Measurements from ENCODE around the gene HES5.
"Not testable (repeated sequence)": the region's sequence is repeated elsewhere in the genome, so short reads cannot be mapped to it uniquely, and the experiment has no call there.

Gene HES5

DNA sequence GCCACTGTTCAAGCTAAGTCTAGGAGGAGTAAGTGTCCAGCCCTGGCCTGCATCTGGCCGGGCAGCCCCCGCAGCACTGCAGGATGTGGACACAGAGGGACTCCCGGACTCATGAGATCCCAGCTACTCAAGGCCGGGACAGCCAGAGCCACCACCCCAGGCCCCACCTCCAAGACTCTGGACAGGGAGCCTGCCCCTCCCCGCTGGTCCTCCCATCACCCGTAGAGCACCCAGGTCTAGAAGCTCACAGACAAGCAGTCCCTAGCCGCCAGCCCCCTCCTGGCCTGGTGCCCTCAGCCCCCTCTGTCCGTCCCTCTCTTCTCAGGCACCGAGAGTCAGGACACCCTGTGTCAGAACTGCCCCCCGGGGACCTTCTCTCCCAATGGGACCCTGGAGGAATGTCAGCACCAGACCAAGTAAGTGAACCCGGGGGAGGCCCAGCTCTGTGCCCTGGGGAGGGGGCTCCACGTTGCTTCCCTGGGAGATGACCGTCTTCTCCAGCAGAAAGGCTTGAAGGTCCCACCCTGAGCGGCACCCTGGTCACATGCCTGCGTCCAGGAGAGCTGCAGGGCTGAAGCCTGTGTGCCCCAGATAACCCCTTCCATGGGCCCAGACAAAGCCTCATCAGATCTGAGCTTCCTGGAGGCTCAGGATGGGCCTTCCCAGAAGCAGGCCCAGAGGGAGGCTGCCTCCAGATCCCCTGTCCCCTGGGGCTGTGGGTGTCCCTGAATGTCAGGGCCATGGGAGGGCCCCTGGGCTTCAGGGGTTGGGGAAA, 30.4 kb upstream of the HES5 start:
- DNase-seq (ENCODE audit: low read depth in 2 of 2), result no peak

DNA sequence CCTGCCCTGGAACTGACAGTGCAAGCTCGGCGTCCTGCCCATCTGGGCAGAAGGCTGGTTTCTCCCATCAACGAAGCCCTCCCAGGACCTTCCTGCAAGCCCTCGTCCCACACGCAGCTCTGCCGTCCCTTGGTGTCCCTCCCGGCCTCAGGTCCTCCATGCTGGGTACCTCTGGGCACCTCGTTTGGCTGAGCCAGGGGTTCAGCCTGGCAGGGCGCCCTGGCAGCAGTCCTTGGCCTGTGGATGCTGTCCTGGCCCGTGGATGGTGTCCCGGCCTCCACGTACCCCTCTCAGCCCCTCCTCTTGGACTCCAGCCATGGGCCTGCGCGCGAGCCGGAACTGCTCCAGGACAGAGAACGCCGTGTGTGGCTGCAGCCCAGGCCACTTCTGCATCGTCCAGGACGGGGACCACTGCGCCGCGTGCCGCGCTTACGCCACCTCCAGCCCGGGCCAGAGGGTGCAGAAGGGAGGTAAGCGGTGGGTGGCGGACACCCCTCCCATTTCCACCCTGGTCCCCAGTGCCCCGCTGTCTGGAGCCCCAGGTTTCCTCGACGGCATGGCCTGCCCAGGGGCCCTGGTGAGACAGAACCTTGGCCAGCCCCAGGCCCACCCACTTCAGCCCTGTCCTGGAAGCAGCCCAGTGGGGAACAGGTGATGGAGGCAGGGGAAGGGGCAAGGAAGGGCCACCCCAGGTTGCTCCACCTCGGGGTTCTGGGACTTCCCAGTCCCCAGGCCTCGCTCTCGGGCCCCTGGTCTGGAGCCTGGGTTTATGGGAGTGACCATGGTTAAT, 29.6 kb upstream of the HES5 start:
- DNase-seq (ENCODE audit: low read depth in 2 of 2), result no peak

DNA sequence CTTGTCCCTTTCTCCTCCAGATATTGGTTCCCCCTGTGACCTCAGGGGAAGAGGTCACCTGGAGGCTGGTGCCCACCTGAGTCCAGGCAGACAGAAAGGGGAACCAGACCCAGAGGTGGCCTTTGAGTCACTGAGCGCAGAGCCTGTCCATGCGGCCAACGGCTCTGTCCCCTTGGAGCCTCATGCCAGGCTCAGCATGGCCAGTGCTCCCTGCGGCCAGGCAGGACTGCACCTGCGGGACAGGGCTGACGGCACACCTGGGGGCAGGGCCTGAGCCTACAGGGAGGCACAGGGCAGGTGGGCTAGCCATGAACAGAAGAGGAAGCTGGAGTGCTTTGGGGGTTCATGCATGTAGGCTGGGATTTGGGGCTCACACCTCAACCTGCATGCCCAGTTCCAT, 28.8 kb upstream of the HES5 start:
- no peak for DNase-seq (ENCODE audit: low read depth in 2 of 2)

DNA sequence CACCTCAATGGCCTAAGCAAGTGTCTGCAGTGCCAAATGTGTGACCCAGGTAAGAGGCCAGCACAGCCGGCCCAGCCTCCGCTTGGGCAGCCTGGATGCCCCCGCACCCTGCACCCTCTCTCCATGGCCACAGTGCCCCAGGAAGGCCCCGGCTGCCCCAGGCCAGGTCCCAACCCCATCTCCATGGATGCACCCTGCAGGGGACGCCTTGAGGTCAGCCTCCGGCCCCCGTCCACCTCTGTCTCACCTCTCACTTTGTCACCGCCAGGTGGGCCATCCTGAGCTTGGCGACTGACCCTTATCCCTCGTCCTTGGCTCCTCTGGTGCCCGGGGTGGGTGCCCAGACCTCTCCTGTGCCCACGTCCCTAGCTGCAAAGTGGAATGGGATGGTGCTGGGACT, 28.4 kb upstream of the HES5 start:
- no peak for DNase-seq (ENCODE audit: low read depth in 2 of 2)

DNA sequence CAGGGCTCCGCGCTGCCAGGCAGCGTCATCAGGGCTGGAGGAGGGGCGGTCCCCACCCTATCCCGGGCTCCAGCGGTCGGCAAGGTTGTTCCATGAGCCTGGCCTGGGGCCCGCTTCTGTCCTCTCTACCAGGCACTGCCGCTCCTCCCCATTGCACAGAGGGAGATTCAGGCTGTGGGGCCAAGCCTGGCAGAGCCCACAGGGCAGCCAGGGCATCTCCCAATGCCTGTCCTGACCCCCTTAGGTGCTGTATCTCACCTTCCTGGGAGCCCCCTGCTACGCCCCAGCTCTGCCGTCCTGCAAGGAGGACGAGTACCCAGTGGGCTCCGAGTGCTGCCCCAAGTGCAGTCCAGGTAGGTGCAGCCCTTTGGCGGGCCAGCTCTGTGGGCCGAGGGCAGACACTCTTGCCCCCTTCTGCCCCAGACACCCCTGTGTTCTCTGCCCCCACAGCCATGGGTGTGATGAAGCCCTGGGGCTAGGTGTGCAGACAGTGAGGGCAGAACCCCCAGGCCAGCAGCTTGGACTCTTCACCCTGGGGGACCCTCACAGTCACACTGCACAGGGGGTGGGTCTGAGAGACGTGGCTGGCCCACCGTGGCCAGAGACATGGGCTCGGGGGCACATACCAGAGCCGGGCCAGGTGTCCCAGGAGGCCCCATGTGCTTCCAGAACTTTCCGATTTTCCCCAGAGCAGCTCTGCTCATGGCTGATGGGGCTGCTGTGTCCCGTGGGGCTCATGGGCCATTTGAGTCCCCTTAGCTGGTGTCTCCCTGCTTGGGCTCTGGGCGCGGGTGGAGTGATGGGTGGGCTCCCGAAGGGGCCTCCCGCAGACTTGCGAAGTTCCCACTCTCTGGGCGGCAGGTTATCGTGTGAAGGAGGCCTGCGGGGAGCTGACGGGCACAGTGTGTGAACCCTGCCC, 27.7 kb upstream of the HES5 start:
- DNase-seq (ENCODE audit: low read depth in 2 of 2), result no peak

DNA sequence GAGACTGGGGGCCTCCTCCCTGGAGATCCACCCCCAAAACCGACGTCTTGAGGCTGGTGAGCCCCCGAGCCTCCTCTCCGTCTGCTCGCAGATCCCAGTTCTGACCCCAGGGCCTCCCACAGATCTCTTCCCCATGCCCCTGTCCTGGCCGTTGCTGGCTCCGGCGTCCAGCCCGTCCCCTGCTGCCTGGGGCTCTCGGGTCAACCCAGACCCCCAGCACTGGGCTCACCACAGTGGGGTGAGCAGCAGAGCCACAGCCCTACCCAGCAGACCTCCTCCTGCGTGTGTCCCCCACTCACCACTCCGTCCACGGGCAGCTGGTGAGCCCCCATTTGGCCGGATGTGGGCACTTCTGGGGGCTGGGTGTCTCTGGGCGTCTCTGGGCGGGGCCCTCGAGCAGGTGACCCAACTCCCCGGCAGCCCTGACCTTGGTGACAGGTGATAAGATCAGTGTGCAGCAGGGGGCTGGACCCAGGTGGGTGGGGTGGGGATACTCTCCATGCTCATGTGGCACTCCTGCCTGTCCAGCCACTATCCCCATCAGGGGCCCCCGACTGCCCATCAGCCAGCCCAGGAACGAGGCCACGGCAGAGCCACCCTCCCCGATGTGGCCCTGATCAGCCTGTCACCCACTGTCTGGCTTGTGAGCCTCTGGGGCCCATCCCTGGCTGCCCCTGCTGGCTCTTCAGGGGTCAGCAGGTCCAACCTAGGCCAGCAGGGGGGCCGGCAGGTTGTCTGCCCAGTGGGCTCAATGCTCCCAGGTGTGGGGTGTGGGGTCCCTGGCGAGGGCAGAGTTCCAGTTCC, 26.8 kb upstream of the HES5 start:
- DNase-seq (ENCODE audit: low read depth in 2 of 2), result no peak

DNA sequence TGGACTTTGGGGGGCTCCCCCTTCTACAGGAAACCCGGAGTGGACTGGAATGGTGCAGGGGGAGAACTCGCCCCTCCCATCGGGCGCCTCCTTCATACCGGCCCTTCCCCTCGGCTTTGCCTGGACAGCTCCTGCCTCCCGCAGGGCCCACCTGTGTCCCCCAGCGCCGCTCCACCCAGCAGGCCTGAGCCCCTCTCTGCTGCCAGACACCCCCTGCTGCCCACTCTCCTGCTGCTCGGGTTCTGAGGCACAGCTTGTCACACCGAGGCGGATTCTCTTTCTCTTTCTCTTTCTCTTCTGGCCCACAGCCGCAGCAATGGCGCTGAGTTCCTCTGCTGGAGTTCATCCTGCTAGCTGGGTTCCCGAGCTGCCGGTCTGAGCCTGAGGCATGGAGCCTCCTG, 26.2 kb upstream of the HES5 start, which contains the start of gene TNFRSF14:
Gene TNFRSF14 (plus strand): TSS at position 95 of the 401 bp plus-strand sequence. CDS start 294 bp downstream, at position 389.
- peak; percentile 48 to 60 for DNase-seq (ENCODE audit: low read depth in 2 of 2)

DNA sequence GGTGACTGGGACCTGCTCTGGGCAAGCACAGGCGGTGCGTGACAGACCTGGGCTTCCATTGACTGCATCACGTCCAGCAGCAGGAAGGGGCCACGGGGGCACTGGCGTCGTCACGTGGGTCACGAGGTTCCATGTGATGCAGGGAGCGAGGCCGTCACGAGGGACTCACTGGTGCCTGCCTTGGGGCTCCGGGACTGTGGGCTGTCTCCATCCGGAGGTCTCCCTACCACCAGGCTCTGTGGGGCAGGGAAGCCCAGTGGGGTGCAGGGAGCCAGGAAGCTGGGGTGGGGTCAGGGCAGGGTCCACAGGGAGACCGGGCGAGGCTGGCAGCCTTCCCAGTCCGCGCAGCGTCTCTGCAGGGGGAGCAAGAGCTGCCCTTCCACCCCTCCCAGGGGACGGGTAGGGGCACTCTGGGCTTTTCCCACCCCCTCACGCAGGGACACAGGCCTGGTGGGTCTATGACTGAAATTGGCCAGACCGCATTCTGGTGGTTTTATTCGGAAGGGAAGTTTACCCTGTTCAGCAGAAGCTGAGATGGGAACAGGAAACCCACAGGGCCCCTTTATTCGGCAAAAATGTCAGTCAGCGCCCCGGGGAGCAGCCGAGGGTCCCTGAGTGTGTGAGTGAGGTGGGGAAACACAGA, 25.7 kb upstream of the HES5 start:
- DNase-seq (ENCODE audit: low read depth in 2 of 2), result peak; percentile 55 to 64

DNA sequence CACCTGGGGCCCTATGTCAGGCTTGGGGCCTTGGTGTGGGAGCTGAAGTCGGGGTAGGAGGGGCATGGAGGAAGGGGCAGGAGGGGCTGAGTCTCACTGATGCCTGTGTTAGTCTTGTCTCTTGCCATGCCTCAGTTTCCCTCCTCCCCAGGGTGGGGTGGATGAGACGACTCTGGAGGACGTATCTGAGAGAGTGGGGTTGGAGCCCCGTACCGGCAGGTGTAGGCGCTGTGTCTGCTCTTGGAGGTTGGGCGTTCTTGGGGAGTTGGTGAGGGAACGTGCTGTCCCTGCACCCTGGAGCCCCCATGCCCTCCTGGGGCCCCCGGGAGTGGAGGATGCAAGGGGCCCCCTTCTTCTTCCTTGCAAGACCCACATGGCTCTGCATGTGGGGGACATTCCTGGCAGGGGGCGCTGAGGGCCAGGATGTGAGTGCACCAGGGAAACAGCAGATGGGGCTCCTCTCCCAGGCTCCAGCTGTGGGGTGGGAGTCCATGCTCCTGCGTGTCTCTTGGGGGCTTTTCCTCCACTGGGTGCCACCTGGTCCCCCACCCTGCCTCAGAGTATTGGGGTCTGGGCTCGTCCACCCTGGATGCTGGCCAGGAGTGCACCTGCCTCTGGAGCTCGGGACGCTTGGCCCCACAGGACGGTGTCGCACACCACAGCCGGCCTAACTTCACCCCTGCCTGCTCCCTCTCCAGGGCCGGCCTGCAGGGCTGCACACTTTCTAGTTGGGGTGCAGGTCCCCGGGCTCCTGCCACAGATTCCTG, 24.7 kb upstream of the HES5 start:
- no peak for DNase-seq (ENCODE audit: low read depth in 2 of 2)

DNA sequence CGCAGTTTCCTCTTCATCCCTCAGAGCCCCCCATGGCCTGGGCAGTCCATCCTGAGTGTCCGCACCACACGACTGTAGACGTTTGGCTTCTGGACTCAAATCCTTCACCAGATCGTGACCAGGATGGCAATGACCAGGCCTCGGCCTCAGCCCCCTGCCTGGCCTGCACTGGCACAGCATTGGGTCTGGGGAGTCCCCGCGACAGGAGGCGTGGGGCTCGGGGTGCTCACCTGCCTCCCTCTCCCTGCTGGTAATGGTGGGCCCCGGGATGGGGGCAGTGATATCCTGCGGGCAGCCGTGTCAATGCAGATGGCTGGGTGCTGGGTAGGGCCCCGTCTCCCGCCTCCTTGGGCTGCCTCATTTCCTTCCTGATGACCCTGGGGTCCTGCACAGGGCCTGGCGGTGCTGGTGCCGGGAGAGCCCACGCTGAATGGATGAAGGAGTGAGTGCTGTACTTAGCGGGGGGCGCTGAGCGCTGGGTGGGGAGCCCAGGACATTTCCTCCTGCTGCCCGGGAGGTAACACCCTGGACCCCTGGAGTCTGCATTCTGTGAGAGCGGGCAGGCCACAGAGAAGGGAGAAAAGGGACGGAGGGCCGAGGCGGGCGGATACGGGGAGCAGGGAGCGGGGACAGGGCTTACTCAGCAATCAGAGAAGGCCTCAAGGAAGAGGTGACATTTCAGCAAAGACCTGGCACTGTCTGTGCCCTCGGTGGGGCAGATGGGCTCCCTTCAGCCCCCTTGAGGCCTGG, 24.0 kb upstream of the HES5 start:
- DNase-seq (ENCODE audit: low read depth in 2 of 2), result no peak

DNA sequence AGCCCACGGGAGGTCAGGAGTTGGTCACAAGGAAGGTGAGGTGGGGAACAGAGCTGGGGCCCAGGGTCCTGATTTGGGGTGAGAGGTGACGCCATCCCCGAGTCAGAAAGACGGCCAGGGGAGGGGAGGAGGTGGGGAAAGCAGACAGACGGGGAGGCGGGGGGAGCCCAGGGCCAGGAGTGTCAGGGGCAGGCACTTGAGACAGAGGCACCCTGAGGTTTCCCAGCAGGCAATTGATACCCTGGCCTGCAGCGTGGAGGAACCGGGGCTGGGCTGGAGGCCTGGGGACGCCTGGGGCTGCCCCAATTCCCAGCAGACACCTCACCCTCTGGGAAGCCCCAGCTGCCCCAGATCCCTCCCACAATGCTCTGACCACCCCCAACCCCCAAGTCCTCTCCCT, 23.0 kb upstream of the HES5 start:
- DNase-seq (ENCODE audit: low read depth in 2 of 2), result not testable (repeated sequence)

DNA sequence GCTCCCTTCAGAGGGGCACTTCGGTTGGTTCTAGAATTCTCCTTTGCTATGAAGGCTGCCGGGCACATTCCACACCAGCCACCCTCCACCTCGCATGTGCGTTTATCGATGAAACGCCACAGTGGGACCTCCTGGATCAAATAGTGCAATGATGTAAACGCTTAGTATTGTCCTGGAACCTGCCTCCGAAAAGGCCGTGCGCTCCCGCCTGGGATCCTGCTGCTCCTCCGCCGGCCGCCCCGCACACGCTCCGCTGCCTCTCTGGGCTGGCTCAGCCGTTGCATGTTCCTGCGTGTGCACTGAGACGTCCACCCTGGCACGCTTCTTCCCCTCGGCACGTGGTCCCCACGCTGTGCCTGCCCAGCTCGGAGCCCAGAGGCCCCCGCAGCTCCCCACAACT, 22.1 kb upstream of the HES5 start:
- no peak for DNase-seq (ENCODE audit: low read depth in 2 of 2)

DNA sequence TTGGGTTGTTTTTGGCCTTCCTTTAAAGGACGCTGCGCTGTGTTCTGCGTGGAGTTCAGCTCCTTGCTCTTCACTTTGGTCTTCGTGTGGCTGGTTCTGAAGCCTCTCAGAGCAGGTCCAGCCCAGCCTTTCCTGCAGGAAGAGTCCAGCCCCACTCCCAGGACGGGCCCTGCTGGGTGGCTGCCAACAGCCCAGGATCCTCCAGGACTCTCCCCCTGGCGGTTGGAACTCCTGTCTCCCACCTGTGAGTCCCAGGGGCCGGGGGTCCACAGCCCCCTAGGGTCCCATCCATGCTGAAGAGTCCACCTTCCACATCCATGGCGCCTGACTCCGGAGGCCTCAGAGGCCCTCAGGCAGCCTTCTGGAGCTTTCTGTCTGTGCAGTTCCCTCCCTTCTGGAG, 21.5 kb upstream of the HES5 start:
- not testable (repeated sequence) for DNase-seq (ENCODE audit: low read depth in 2 of 2)

DNA sequence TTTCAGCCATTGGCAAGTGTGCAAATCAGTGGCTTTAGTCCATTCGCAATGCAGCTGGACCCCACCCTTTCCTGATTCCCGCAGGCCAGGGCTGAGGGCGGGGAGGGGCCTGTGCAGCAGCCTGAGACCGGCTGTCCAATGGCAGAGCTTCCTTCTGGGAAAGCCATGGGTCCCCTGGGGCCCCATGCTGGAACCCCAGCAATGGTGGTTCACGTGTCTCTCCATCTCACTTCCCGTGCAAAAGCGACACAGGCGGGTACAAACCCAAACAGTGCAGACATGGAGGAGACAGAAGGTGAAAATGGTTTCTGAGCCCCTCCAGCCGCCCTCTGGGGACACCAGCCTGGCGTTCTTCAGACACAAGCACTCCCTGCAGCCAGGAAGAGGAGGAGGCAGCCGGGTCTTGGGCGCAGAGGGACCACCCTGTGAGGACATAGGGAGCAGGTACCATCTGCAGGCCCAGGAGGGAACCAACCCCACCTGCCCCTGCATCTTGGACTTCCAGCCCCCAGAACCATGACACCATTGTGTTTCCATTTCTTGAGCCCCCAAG, 20.3 kb upstream of the HES5 start:
- not testable (repeated sequence) for DNase-seq (ENCODE audit: low read depth in 2 of 2)

DNA sequence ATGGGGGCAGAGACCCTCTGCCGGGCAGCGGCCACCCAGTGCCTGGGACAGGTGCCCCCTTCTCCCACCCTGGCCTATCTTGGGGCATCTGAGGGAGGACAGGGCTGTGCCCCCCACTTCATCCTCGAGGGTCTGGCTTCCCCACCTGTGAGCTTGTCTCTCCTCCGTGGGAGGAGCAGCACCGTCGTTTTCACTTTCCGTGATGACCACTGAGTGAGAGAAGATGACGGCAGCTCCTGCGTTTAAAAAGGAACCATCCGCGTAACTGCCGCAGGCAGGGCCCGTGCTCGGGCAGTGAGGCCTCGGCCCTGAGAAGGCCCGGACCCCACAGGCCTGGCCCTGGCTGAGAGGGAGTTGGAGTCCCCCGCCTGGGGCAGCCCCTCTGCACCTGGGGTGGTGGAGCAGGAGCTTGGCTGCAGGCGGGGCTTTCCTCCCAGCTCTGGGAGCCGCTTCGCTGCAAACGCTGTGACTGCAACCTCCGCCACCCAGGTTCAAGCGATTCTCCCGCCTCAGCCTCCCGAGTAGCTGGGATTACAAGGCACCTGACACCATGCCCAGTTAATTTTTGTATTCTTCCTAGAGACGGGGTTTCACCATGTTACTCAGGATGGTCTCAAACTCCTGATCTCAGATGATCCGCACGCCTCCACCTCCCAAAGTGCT, 19.4 kb upstream of the HES5 start:
- not testable (repeated sequence) for DNase-seq (ENCODE audit: low read depth in 2 of 2)

DNA sequence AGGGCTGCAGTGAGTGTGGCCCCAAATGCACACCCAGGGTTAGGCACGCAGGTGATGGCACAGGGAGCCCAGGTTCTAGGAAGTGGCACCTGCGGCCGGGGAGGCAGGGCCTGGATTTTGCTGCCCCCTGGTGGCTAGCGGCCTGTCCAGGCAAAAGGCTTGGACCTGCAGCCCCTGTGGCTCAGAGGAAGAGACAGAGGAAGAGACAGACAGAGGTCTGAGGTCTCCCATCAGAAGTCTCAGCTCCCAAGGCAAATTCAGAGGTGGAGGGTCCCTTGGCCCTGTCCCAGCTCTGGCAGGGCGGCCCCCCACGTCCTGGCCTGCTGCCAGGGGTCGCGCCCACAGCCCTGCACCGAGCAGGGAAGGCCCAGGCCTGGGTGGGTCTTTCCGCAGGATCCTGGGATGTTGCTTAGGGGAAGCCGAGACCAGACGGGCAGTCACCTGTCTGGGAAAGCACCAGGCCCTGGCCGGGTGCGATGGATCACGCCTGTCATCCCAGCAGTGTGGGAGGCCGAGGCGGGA, 18.1 kb upstream of the HES5 start:
- peak; percentile 78 to 80 for DNase-seq (ENCODE audit: low read depth in 2 of 2)

DNA sequence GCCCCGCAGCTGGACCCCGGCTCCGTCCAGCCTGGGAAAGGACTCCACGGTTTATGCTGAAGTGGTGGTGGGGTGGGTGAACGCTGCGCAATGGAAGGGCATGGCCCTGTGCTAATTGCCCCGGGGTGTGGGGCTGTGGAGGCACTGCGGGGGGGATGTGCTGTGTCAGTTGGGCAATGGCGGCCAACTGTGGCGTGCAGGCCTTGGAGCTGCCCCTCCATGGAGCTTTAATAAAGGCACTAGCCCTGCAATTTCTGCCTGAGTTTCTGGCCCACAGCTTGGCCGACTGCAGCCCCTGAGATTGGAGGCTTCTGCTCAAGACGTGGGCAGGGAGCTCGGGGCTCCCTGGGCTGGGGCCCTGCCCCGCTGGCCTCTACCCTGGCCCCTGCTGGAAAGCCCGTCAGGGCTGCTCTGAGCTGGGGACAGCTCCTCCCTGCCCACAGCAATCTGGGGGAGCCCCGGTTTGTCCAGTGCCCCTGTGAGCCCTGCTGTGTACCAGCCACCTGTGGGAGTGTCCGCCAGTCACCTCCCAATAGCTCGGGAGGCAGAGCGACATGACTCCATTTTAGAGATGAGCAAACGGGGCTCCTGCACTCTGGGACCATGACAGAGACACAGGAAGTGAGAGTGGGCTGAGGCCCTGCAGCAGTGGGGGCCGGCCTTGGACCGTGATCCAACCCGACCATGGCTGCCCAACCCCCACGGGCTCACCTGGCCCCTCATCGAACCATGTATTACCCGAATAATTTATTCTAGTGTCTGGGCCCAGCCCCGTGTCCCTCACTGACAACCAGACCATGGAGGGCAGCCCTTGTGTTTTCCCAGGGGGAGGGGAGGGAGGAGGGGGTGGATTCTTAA, 17.4 kb upstream of the HES5 start:
- no peak for DNase-seq (ENCODE audit: low read depth in 2 of 2)
